Astrocyte of the hippocampus (primary cell): ENCODE results near the gene PRDX5.
A peak's percentile ranks its signal among the peaks of the same experiment; 100 is the strongest.
"Not testable (repeated sequence)": the region's sequence is repeated elsewhere in the genome, so short reads cannot be mapped to it uniquely, and the experiment has no call there.

Source experiments
- DNase-seq: peaks from one replicate; pipeline ENCODE4 v3.0.0; 2011; ENCODE audit warnings: low read depth, low spot score

The PRDX5 gene

GRCh38 chr11:64305691-64306562 is 12.0 kb upstream of the PRDX5 start:
- DNase-seq, result peak; percentile 60

- DNase-seq, result no peak
Observed at GRCh38 chr11:64306563-64306875, 11.4 kb upstream of the PRDX5 start.

GRCh38 chr11:64306876-64307622 is 10.9 kb upstream of the PRDX5 start:
- no peak for DNase-seq

GRCh38 chr11:64307795-64308194 is 10.1 kb upstream of the PRDX5 start:
- not testable (repeated sequence) for DNase-seq

GRCh38 chr11:64312947-64313346 is 5.0 kb upstream of the PRDX5 start:
- DNase-seq, result no peak

GRCh38 chr11:64313491-64314145 is 4.3 kb upstream of the PRDX5 start:
- no peak for DNase-seq

- no peak for DNase-seq
Observed at GRCh38 chr11:64314146-64314804, 3.6 kb upstream of the PRDX5 start.

- no peak for DNase-seq
Observed at GRCh38 chr11:64314805-64315561, 2.9 kb upstream of the PRDX5 start.

- DNase-seq, result not testable (repeated sequence)
Observed at GRCh38 chr11:64315667-64316526, 2.0 kb upstream of the PRDX5 start.

- DNase-seq, result peak; percentile 40
Observed at GRCh38 chr11:64316672-64317324, 1.1 kb upstream of the PRDX5 start.

GRCh38 chr11:64317325-64317960 is 478 bp upstream of the PRDX5 start, which contains the start of gene TRMT112:
TRMT112 (minus strand) TSS chr11:64317559; CDS start chr11:64317526, 33 bp downstream.
- peak; percentile 98 for DNase-seq

GRCh38 chr11:64318766-64319761 is 1.1 kb downstream of the PRDX5 start:
- DNase-seq, result no peak

GRCh38 chr11:64320556-64320955 is 2.6 kb downstream of the PRDX5 start:
- no peak for DNase-seq

GRCh38 chr11:64321026-64321425 is 3.1 kb downstream of the PRDX5 start:
- DNase-seq, result no peak

GRCh38 chr11:64321533-64321932 is 3.6 kb downstream of the PRDX5 start:
- DNase-seq, result peak; percentile 91

GRCh38 chr11:64322925-64323260 is 5.0 kb downstream of the PRDX5 start:
- DNase-seq, result no peak

- DNase-seq, result no peak
Observed at GRCh38 chr11:64323373-64323772, 5.5 kb downstream of the PRDX5 start.

GRCh38 chr11:64323984-64324383 is 6.1 kb downstream of the PRDX5 start:
- not testable (repeated sequence) for DNase-seq
